Endothelial cell of umbilical vein (primary cell): Measurements from ENCODE around the gene MYLK2. TPM values are rescaled to one million over a fixed set of nuclear protein-coding genes. Genes with fewer than 3 reads are reported as not detected.

Source experiments
- BruUV-seq: library from RNA; stranded (reverse); fragments of 400-500 nt; replicated peaks from 2 replicates; lab custom pipeline; 2021; lab: Mats Ljungman, UMichigan
- CTCF ChIA-PET: fragments of 300-600, 350-600 bp; sonication (Branson Sonifier 250); formaldehyde crosslinking; loops from one replicate; lab custom pipeline; 2021; ENCODE audit warnings: antibody characterized with exemption, inconsistent platforms; lab: Charles Lee
- POLR2A ChIA-PET: fragments of 300-600, 350-600 bp; sonication (Branson Sonifier 250); formaldehyde crosslinking; loops from one replicate; lab custom pipeline; 2021; ENCODE audit warnings: antibody characterized with exemption, inconsistent platforms; lab: Charles Lee
- DNase-seq: peaks from one replicate; pipeline ENCODE4 v3.0.0-alpha.2; 2011; ENCODE audit warnings: low read depth, low spot score
- FAIRE-seq: peaks from 2 replicates; lab custom pipeline; 2011; peaks lifted over from hg19 to GRCh38; lab: Jason Lieb, UNC
- H2AFZ ChIP-seq: 2 replicates; pipeline ENCODE4 v1.6.0; 2012; ENCODE audit warnings: low read depth, low read length, control low read depth, inconsistent platforms
- H3K27ac ChIP-seq: 2 replicates; pipeline ENCODE4 v1.5.1; 2011; ENCODE audit warnings: low read depth, mild to moderate bottlenecking, control low read depth, low read length, moderate library complexity; ENCODE audit not compliant: insufficient read depth
- H3K27me3 ChIP-seq, 2 experiments: 2 replicates each; pipeline versions ENCODE4 v1.6.0 to v1.6.1; 2011; ENCODE audit warnings: low read length in 2 of 2, mixed read lengths in 1 of 2; ENCODE audit not compliant: control insufficient read depth in 2 of 2, insufficient read depth in 2 of 2
- H3K36me3 ChIP-seq, 2 experiments: 2 replicates in 1 of 2; 3 replicates in 1 of 2; pipeline ENCODE4 v1.5.1; 2011; ENCODE audit warnings: low read length in 2 of 2, mild to moderate bottlenecking in 1 of 2, moderate library complexity in 1 of 2; ENCODE audit not compliant: control insufficient read depth in 2 of 2, insufficient read depth in 2 of 2; ENCODE audit errors: extremely low read depth in 1 of 2
- H3K4me1 ChIP-seq: 3 replicates; pipeline ENCODE4 v1.5.1; 2011; ENCODE audit warnings: mild to moderate bottlenecking, low read length; ENCODE audit not compliant: control insufficient read depth, insufficient read depth; ENCODE audit errors: extremely low read depth
- H3K4me2 ChIP-seq: 2 replicates; pipeline ENCODE4 v1.6.1; 2011; ENCODE audit warnings: low read length, control low read depth, mixed read lengths; ENCODE audit not compliant: insufficient read depth
- H3K4me3 ChIP-seq, 3 experiments: fragments of 200-600 bp in 1 of 3; sonication (generic), shearing (Covaris generic) in 1 of 3; replicated peaks in 1 of 3; 2 replicates each; pipeline ENCODE4 v1.5.1; 2011 to 2016; ENCODE audit warnings: control low read depth in 3 of 3, low read length in 3 of 3, mild to moderate bottlenecking in 2 of 3, inconsistent platforms in 1 of 3, low read depth in 1 of 3, moderate library complexity in 1 of 3; ENCODE audit not compliant: insufficient read depth in 1 of 3
- H3K79me2 ChIP-seq: 2 replicates; pipeline ENCODE4 v1.6.0; 2012; ENCODE audit warnings: low read length, inconsistent platforms; ENCODE audit not compliant: control insufficient read depth, insufficient read depth
- H3K9ac ChIP-seq: replicated peaks from 2 replicates; pipeline ENCODE3; 2011; ENCODE audit warnings: low read length, control low read depth; ENCODE audit not compliant: insufficient read depth; ENCODE audit errors: extremely low read depth
- H3K9me1 ChIP-seq: replicated peaks from 3 replicates; pipeline ENCODE4 v1.6.0; 2011; ENCODE audit warnings: mild to moderate bottlenecking, low read length; ENCODE audit not compliant: control insufficient read depth, insufficient read depth; ENCODE audit errors: extremely low read depth
- H3K9me3 ChIP-seq: replicated peaks from 2 replicates; pipeline ENCODE4 v1.5.1; 2012; ENCODE audit warnings: low read length, inconsistent platforms; ENCODE audit not compliant: control insufficient read depth, insufficient read depth
- H4K20me1 ChIP-seq: replicated peaks from 2 replicates; pipeline ENCODE3; 2011; ENCODE audit warnings: mild to moderate bottlenecking, low read length; ENCODE audit not compliant: control insufficient read depth, insufficient read depth; ENCODE audit errors: extremely low read depth
- EZH2 ChIP-seq: IDR thresholded peaks from 2 replicates; pipeline ENCODE4 v1.6.1; 2012; ENCODE audit warnings: borderline replicate concordance, low read depth, mild to moderate bottlenecking, moderate library complexity, low read length, inconsistent platforms; ENCODE audit not compliant: severe bottlenecking
- FOS ChIP-seq: IDR thresholded peaks from 2 replicates; pipeline ENCODE4 v1.6.1; 2011; ENCODE audit warnings: mild to moderate bottlenecking, low read length, moderate library complexity, borderline replicate concordance; ENCODE audit not compliant: insufficient read depth
- GATA2 ChIP-seq: IDR thresholded peaks from 2 replicates; pipeline ENCODE4 v1.7.0; 2011; ENCODE audit warnings: low read depth, mild to moderate bottlenecking, moderate library complexity, mixed read lengths, low read length; ENCODE audit not compliant: insufficient read length, insufficient read depth
- JUN ChIP-seq: IDR thresholded peaks from 2 replicates; pipeline ENCODE4 v1.6.1; 2011; ENCODE audit warnings: borderline replicate concordance, low read depth; ENCODE audit not compliant: insufficient read length, insufficient read depth
- MYC ChIP-seq: IDR thresholded peaks from one replicate; pipeline ENCODE4 v1.6.1; 2011; ENCODE audit warnings: mild to moderate bottlenecking, low read depth, low read length
- POLR2A ChIP-seq: IDR thresholded peaks from 2 replicates; pipeline ENCODE4 v1.6.1; 2012; ENCODE audit warnings: low read depth, mild to moderate bottlenecking, control low read depth, low read length
- POLR2AphosphoS5 ChIP-seq: IDR thresholded peaks from 2 replicates; pipeline ENCODE4 v1.6.1; 2012; ENCODE audit warnings: low read depth, mild to moderate bottlenecking, control low read depth, low read length, moderate library complexity; ENCODE audit not compliant: insufficient read depth
- dilution Hi-C: fragments of 300-500 bp; cut with MboI; formaldehyde crosslinking; loops from one replicate; pipeline ENCODE4 v1.15.0; 2019; ENCODE audit warnings: low sequenced_read_pairs; ENCODE audit not compliant: extremely low pct_ligation_motif_present
- intact Hi-C: fragments of 100-400 bp; cut with micrococcal nuclease; formaldehyde crosslinking; loops from one replicate; pipeline ENCODE4 v1.10.0; 2022
- polyA plus RNA-seq, 4 experiments: library from polyadenylated mRNA; depleted of rRNA in 3 of 4; stranded (reverse) in 3 of 4; unstranded in 1 of 4; fragments of >200 nt; gene quantifications; 2 replicates each; pipeline versions ENCODE4 v1.2.1 to v1.2.3, GENCODE V29; 2011 to 2012; ENCODE audit warnings: missing spikeins in 1 of 4
- total RNA-seq: library from RNA; stranded (reverse); gene quantifications from 2 replicates; pipeline ENCODE4 v1.2.3, GENCODE V29; 2021
- TF ChIP-seq, protein P1 (sequence below): IDR thresholded peaks from 2 replicates; pipeline ENCODE4 v1.6.1; 2011; ENCODE audit not compliant: insufficient read depth, insufficient read length
- TF ChIP-seq, protein P2 (sequence below), 2 donors: IDR thresholded peaks; 1 replicate in 1 of 2; 2 replicates in 1 of 2; pipeline ENCODE4 v1.5.1; 2011; ENCODE audit warnings: low read length in 2 of 2, mild to moderate bottlenecking in 2 of 2, moderate library complexity in 2 of 2, control low read depth in 1 of 2, inconsistent platforms in 1 of 2, low read depth in 1 of 2; ENCODE audit not compliant: insufficient read depth in 1 of 2; ENCODE audit errors: extremely low read depth in 1 of 2

The MYLK2 gene
- total and polyA plus RNA-seq, 2 donors (not counting 3 experiments of a cell fraction or from before 2014, with no cell fraction given) = 2.6 to 2.7 TPM

DNA sequence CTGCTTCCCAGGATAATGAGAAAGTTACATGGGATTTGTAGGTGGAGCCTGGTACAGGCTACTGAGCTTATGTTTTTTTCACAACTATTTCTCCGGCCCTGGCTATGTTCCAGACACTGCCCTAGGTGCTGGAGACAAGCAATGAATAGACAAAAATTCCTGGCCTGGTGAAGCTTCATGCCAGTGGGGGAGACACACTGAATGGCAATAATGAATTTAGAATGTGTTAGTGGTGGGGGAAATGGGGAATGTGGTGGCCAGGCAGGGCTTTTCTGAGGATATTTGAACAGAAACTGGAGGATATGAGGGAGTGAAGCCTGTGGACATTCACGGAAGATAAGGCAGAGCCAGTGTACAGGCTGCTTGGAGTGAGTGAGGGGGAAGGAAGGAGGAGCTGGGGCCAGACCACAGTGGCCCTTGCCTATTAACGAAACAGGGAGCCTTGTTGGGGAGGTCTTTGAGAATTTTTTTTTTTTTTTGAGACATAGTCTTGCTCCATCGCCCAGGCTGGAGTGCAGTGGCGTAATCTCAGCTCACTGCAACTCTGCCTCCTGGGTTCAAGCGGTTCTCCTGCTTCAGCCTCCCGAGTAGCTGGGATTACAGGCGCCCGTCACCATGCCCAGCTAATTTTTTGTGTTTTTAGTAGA, 19.6 kb downstream of the MYLK2 start:
- dilution Hi-C loops = no loop called here
- Histone ChIP-seq H3K27me3 (no peaks in the 10 kb centered on the region), H3K4me3 (no peak overlapping the region), H3K9me1 (no peaks in the 10 kb centered on the region), H3K4me2 (no peak overlapping the region), H3K9ac (no peak overlapping the region), H2AFZ (no peak overlapping the region), H3K79me2 (no peaks in the 10 kb centered on the region), H3K36me3 (no peaks in the 10 kb centered on the region), H3K27ac (peak overlapping the region; percentile 57), H4K20me1 (no peaks in the 10 kb centered on the region), H3K4me1 (peaks cover 55% of the 10 kb centered on the region), H3K9me3 (no peaks in the 10 kb centered on the region)
- DNase-seq (peak; percentile 37), FAIRE-seq (no peak)
- no TSS peak for BruUV-seq
- TF ChIP-seq POLR2AphosphoS5 (no peak), JUN (no peak), POLR2A (no peak), FOS (no peak), EZH2 (no peak), MYC (no peak), GATA2 (no peak)
- TF ChIP-seq, protein P1, sequence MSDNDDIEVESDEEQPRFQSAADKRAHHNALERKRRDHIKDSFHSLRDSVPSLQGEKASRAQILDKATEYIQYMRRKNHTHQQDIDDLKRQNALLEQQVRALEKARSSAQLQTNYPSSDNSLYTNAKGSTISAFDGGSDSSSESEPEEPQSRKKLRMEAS = no peak
- TF ChIP-seq, protein P2, sequence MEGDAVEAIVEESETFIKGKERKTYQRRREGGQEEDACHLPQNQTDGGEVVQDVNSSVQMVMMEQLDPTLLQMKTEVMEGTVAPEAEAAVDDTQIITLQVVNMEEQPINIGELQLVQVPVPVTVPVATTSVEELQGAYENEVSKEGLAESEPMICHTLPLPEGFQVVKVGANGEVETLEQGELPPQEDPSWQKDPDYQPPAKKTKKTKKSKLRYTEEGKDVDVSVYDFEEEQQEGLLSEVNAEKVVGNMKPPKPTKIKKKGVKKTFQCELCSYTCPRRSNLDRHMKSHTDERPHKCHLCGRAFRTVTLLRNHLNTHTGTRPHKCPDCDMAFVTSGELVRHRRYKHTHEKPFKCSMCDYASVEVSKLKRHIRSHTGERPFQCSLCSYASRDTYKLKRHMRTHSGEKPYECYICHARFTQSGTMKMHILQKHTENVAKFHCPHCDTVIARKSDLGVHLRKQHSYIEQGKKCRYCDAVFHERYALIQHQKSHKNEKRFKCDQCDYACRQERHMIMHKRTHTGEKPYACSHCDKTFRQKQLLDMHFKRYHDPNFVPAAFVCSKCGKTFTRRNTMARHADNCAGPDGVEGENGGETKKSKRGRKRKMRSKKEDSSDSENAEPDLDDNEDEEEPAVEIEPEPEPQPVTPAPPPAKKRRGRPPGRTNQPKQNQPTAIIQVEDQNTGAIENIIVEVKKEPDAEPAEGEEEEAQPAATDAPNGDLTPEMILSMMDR (IDR thresholded peaks at IDR 0.05; ENCODE audit: extremely low read depth in 1 of 2, insufficient read depth in 1 of 2, low read depth in 1 of 2, low read length in 2 of 2) = no peak
- ChIA-PET CTCF (interaction anchor here (7.6 to 25.3 kb wide), 2 partner anchors 11 to 15 kb away, joined by 82 to 619 read pairs; partner anchors contain the start of gene FOXS1), POLR2A (no interaction called here)
- intact Hi-C loops = loop anchor here (1.0 kb wide), 1 partner anchor 15 kb away; no protein-coding TSS in a partner anchor
